HEK293 (cell line): Measurements from ENCODE around the gene MEX3A.

Experiments
- GLIS1 ChIP-seq: fragments of 450-650 bp; formaldehyde crosslinking; IDR thresholded peaks from 2 replicates; pipeline ENCODE4 v1.5.1; 2016; ENCODE audit warnings: missing biosample characterization, missing genetic modification characterization
- IKZF3 ChIP-seq: fragments of 450-650 bp; IDR thresholded peaks from 2 replicates; pipeline ENCODE4 v1.5.0; 2018; ENCODE audit warnings: missing biosample characterization, mild to moderate bottlenecking, missing genetic modification characterization, moderate library complexity
- KLF1 ChIP-seq: fragments of 450-650 bp; formaldehyde crosslinking; IDR thresholded peaks from 2 replicates; pipeline ENCODE4 v1.5.1; 2016; ENCODE audit warnings: missing biosample characterization, missing genetic modification characterization
- MYNN ChIP-seq: fragments of 450-650 bp; formaldehyde crosslinking; IDR thresholded peaks from 2 replicates; pipeline ENCODE4 v1.5.1; 2016; ENCODE audit warnings: missing biosample characterization, missing genetic modification characterization, borderline replicate concordance
- REPIN1 ChIP-seq: fragments of 450-650 bp; formaldehyde crosslinking; IDR thresholded peaks from 2 replicates; pipeline ENCODE4 v1.5.1; 2017; ENCODE audit warnings: missing biosample characterization, missing genetic modification characterization, low read depth
- TCF7L2 ChIP-seq: IDR thresholded peaks from 2 replicates; pipeline ENCODE4 v1.6.1; 2011; ENCODE audit warnings: low read depth, mild to moderate bottlenecking, inconsistent platforms, low read length, moderate library complexity, borderline replicate concordance
- TSHZ1 ChIP-seq: fragments of 450-650 bp; formaldehyde crosslinking; IDR thresholded peaks from 2 replicates; pipeline ENCODE4 v1.5.1; 2016; ENCODE audit warnings: missing biosample characterization, missing genetic modification characterization, borderline replicate concordance
- WT1 ChIP-seq: fragments of 450-650 bp; formaldehyde crosslinking; IDR thresholded peaks from 2 replicates; pipeline ENCODE4 v1.5.1; 2016; ENCODE audit warnings: missing biosample characterization, missing genetic modification characterization
- ZBTB20 ChIP-seq: fragments of 450-650 bp; formaldehyde crosslinking; IDR thresholded peaks from 2 replicates; pipeline ENCODE4 v1.5.1; 2016; ENCODE audit warnings: missing biosample characterization, missing genetic modification characterization
- ZBTB7A ChIP-seq: fragments of 450-650 bp; formaldehyde crosslinking; IDR thresholded peaks from 2 replicates; pipeline ENCODE4 v1.5.1; 2016; ENCODE audit warnings: low read depth, missing biosample characterization, missing genetic modification characterization
- ZEB2 ChIP-seq: fragments of 450-650 bp; formaldehyde crosslinking; IDR thresholded peaks from 2 replicates; pipeline ENCODE4 v1.5.1; 2016; ENCODE audit warnings: missing biosample characterization, missing genetic modification characterization
- ZNF112 ChIP-seq: fragments of 450-650 bp; formaldehyde crosslinking; IDR thresholded peaks from 2 replicates; pipeline ENCODE4 v1.5.0; 2017; ENCODE audit warnings: missing biosample characterization, missing genetic modification characterization
- ZNF114 ChIP-seq: fragments of 450-650 bp; formaldehyde crosslinking; IDR thresholded peaks from 2 replicates; pipeline ENCODE4 v1.5.0; 2017; ENCODE audit warnings: missing biosample characterization, missing genetic modification characterization
- ZNF16 ChIP-seq: fragments of 450-650 bp; formaldehyde crosslinking; IDR thresholded peaks from 2 replicates; pipeline ENCODE4 v1.5.1; 2016; ENCODE audit warnings: low read depth, missing biosample characterization, missing genetic modification characterization
- ZNF169 ChIP-seq: fragments of 450-650 bp; formaldehyde crosslinking; IDR thresholded peaks from 2 replicates; pipeline ENCODE4 v1.5.1; 2016; ENCODE audit warnings: missing biosample characterization, missing genetic modification characterization
- ZNF202 ChIP-seq: fragments of 450-650 bp; formaldehyde crosslinking; IDR thresholded peaks from 2 replicates; pipeline ENCODE4 v1.5.1; 2016; ENCODE audit warnings: missing biosample characterization, missing genetic modification characterization, borderline replicate concordance
- ZNF335 ChIP-seq: fragments of 450-650 bp; formaldehyde crosslinking; conservative IDR thresholded peaks from 2 replicates; pipeline ENCODE4 v1.5.1; 2016; ENCODE audit warnings: missing biosample characterization, missing genetic modification characterization
- ZNF449 ChIP-seq: fragments of 450-650 bp; formaldehyde crosslinking; IDR thresholded peaks from 2 replicates; pipeline ENCODE4 v1.5.1; 2017; ENCODE audit warnings: missing biosample characterization, mild to moderate bottlenecking, missing genetic modification characterization, moderate library complexity
- ZNF473 ChIP-seq: fragments of 450-650 bp; formaldehyde crosslinking; IDR thresholded peaks from 2 replicates; pipeline ENCODE4 v1.5.1; 2017; ENCODE audit warnings: missing biosample characterization, missing genetic modification characterization
- ZNF549 ChIP-seq: fragments of 450-650 bp; IDR thresholded peaks from 2 replicates; pipeline ENCODE4 v1.5.1; 2018; ENCODE audit warnings: missing biosample characterization, missing genetic modification characterization, mild to moderate bottlenecking, inconsistent platforms, moderate library complexity
- ZNF560 ChIP-seq: fragments of 450-650 bp; formaldehyde crosslinking; IDR thresholded peaks from 2 replicates; pipeline ENCODE4 v1.5.1; 2017; ENCODE audit warnings: missing biosample characterization, missing genetic modification characterization, borderline replicate concordance
- ZNF600 ChIP-seq: fragments of 450-650 bp; formaldehyde crosslinking; IDR thresholded peaks from 2 replicates; pipeline ENCODE4 v1.5.1; 2016; ENCODE audit warnings: missing biosample characterization, missing genetic modification characterization
- ZNF654 ChIP-seq: fragments of 450-650 bp; formaldehyde crosslinking; IDR thresholded peaks from 2 replicates; pipeline ENCODE4 v1.5.1; 2016; ENCODE audit warnings: low read depth, missing biosample characterization, missing genetic modification characterization
- ZNF664 ChIP-seq: fragments of 450-650 bp; formaldehyde crosslinking; IDR thresholded peaks from 2 replicates; pipeline ENCODE4 v1.5.1; 2016; ENCODE audit warnings: missing biosample characterization, missing genetic modification characterization
- ZNF704 ChIP-seq: fragments of 450-650 bp; formaldehyde crosslinking; IDR thresholded peaks from 2 replicates; pipeline ENCODE4 v1.5.1; 2016; ENCODE audit warnings: missing biosample characterization, missing genetic modification characterization
- ZNF785 ChIP-seq: fragments of 450-650 bp; formaldehyde crosslinking; IDR thresholded peaks from 2 replicates; pipeline ENCODE4 v1.5.1; 2016; ENCODE audit warnings: missing biosample characterization, missing genetic modification characterization
- ZNF792 ChIP-seq: fragments of 450-650 bp; formaldehyde crosslinking; IDR thresholded peaks from 2 replicates; pipeline ENCODE4 v1.5.1; 2016; ENCODE audit warnings: missing biosample characterization, missing genetic modification characterization
- ZSCAN5A ChIP-seq: fragments of 450-650 bp; formaldehyde crosslinking; IDR thresholded peaks from 2 replicates; pipeline ENCODE4 v1.5.1; 2016; ENCODE audit warnings: missing biosample characterization, missing genetic modification characterization
- TF ChIP-seq, protein P1 (sequence below): fragments of 450-650 bp; formaldehyde crosslinking; IDR thresholded peaks from 2 replicates; pipeline ENCODE4 v1.5.1; 2017; ENCODE audit warnings: missing biosample characterization, missing genetic modification characterization
- TF ChIP-seq, protein P2 (sequence below): fragments of 450-650 bp; formaldehyde crosslinking; IDR thresholded peaks from 2 replicates; pipeline ENCODE4 v1.5.1; 2016; ENCODE audit warnings: missing biosample characterization, missing genetic modification characterization

Gene MEX3A

GRCh38 chr1:156053768-156054499 is 28.3 kb downstream of the MEX3A start, which contains the start of gene UBQLN4 (continued):
- TF ChIP-seq, protein P1, sequence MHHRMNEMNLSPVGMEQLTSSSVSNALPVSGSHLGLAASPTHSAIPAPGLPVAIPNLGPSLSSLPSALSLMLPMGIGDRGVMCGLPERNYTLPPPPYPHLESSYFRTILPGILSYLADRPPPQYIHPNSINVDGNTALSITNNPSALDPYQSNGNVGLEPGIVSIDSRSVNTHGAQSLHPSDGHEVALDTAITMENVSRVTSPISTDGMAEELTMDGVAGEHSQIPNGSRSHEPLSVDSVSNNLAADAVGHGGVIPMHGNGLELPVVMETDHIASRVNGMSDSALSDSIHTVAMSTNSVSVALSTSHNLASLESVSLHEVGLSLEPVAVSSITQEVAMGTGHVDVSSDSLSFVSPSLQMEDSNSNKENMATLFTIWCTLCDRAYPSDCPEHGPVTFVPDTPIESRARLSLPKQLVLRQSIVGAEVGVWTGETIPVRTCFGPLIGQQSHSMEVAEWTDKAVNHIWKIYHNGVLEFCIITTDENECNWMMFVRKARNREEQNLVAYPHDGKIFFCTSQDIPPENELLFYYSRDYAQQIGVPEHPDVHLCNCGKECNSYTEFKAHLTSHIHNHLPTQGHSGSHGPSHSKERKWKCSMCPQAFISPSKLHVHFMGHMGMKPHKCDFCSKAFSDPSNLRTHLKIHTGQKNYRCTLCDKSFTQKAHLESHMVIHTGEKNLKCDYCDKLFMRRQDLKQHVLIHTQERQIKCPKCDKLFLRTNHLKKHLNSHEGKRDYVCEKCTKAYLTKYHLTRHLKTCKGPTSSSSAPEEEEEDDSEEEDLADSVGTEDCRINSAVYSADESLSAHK (tag by site-specific recombination): no peak
- TF ChIP-seq ZNF704 (tag by site-specific recombination): no peak
- no peak for TF ChIP-seq ZSCAN5A (tag by site-specific recombination)
- TF ChIP-seq ZNF785 (tag by site-specific recombination): no peak
- no peak for TF ChIP-seq ZBTB20
- TF ChIP-seq GLIS1: peak; percentile 87
- no peak for TF ChIP-seq ZNF549 (tag by site-specific recombination)
- TF ChIP-seq ZBTB7A (tag by site-specific recombination): no peak
- TF ChIP-seq MYNN (tag by site-specific recombination): no peak
- 0 out of 2 replicates have a peak, but pooled peaks have one; percentile 31 for TF ChIP-seq IKZF3 (tag by site-specific recombination)
- no peak for TF ChIP-seq ZNF664 (tag by site-specific recombination)
- TF ChIP-seq TCF7L2: no peak
- no peak for TF ChIP-seq ZNF654 (tag by site-specific recombination)
- TF ChIP-seq ZNF600: peak; percentile 33; the same call in 1 of the 2 replicates
- TF ChIP-seq ZNF473 (tag by site-specific recombination): no peak
- TF ChIP-seq ZNF114 (tag by site-specific recombination): no peak
- no peak for TF ChIP-seq TSHZ1 (tag by site-specific recombination)
- TF ChIP-seq, protein P2, sequence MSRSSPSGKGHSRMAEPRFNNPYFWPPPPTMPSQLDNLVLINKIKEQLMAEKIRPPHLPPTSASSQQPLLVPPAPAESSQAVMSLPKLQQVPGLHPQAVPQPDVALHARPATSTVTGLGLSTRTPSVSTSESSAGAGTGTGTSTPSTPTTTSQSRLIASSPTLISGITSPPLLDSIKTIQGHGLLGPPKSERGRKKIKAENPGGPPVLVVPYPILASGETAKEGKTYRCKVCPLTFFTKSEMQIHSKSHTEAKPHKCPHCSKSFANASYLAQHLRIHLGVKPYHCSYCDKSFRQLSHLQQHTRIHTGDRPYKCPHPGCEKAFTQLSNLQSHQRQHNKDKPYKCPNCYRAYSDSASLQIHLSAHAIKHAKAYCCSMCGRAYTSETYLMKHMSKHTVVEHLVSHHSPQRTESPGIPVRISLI (tag by site-specific recombination): no peak
- peak; percentile 80; the same call in 1 of the 2 replicates for TF ChIP-seq REPIN1 (tag by site-specific recombination)
- TF ChIP-seq ZNF112 (tag by site-specific recombination): no peak
- no peak for TF ChIP-seq ZNF449
- TF ChIP-seq ZNF335 (tag by site-specific recombination): no peak
- TF ChIP-seq ZNF560: no peak
- no peak for TF ChIP-seq ZEB2 (tag by site-specific recombination)
- TF ChIP-seq ZNF16: no peak
- peak; percentile 32; the same call in 1 of the 2 replicates for TF ChIP-seq ZNF792 (tag by site-specific recombination)
- TF ChIP-seq WT1 (tag by site-specific recombination): no peak
- TF ChIP-seq ZNF202 (tag by site-specific recombination): no peak
- TF ChIP-seq ZNF169: no peak
- TF ChIP-seq KLF1 (tag by site-specific recombination): no peak; the same call in 1 of the 2 replicates
